GM12864 (cell line): Measurements from ENCODE around the gene FSIP1.

Source experiments
- DNase-seq: peaks from one replicate; pipeline ENCODE4 v3.0.0-alpha.2; 2011; ENCODE audit warnings: low read depth
- H3K4me3 ChIP-seq: 2 replicates; pipeline ENCODE4 v1.5.1; 2011; ENCODE audit warnings: mild to moderate bottlenecking, low read depth, low read length, control low read depth
- TF ChIP-seq, protein P1 (sequence below): IDR thresholded peaks from 2 replicates; pipeline ENCODE4 v1.5.1; 2011; ENCODE audit warnings: low read depth, mild to moderate bottlenecking, moderate library complexity, low read length, control low read depth, inconsistent platforms; ENCODE audit errors: missing control alignments

The FSIP1 gene

DNA sequence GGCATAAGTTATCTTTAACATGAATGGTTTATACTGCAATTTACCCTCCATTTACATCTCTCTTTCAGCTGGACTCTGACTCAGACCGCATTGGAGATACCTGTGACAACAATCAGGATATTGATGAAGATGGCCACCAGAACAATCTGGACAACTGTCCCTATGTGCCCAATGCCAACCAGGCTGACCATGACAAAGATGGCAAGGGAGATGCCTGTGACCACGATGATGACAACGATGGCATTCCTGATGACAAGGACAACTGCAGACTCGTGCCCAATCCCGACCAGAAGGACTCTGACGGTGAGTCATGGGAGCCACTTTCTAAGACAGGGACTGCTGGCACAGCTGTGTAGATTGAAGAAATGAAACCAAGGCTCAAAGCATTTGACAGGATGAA is 190.1 kb downstream of the FSIP1 start:
- DNase-seq = no peak
- TF ChIP-seq, protein P1, sequence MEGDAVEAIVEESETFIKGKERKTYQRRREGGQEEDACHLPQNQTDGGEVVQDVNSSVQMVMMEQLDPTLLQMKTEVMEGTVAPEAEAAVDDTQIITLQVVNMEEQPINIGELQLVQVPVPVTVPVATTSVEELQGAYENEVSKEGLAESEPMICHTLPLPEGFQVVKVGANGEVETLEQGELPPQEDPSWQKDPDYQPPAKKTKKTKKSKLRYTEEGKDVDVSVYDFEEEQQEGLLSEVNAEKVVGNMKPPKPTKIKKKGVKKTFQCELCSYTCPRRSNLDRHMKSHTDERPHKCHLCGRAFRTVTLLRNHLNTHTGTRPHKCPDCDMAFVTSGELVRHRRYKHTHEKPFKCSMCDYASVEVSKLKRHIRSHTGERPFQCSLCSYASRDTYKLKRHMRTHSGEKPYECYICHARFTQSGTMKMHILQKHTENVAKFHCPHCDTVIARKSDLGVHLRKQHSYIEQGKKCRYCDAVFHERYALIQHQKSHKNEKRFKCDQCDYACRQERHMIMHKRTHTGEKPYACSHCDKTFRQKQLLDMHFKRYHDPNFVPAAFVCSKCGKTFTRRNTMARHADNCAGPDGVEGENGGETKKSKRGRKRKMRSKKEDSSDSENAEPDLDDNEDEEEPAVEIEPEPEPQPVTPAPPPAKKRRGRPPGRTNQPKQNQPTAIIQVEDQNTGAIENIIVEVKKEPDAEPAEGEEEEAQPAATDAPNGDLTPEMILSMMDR = no peak
- no peak overlapping the region for H3K4me3 ChIP-seq

DNA sequence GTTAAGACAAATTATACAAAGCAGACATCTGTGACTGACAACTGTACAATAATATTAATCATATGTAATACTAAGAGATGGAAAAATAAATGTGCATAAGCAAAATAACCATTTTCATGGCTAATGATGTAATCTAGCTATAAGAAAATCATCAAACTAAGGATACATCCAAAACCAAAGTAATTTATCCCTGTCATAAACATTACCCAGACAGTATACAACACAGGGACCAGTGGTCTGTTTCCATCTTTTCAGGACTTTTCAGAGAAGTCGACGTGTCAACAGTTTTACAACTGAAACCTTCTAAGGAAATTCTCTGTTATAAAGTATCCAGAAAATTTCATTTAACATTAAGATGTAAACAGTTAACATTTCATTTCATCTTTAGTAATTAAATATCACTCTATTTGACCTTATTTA is 190.7 kb downstream of the FSIP1 start:
- DNase-seq = no peak
- TF ChIP-seq, protein P1 = no peak
- no peak overlapping the region for H3K4me3 ChIP-seq

DNA sequence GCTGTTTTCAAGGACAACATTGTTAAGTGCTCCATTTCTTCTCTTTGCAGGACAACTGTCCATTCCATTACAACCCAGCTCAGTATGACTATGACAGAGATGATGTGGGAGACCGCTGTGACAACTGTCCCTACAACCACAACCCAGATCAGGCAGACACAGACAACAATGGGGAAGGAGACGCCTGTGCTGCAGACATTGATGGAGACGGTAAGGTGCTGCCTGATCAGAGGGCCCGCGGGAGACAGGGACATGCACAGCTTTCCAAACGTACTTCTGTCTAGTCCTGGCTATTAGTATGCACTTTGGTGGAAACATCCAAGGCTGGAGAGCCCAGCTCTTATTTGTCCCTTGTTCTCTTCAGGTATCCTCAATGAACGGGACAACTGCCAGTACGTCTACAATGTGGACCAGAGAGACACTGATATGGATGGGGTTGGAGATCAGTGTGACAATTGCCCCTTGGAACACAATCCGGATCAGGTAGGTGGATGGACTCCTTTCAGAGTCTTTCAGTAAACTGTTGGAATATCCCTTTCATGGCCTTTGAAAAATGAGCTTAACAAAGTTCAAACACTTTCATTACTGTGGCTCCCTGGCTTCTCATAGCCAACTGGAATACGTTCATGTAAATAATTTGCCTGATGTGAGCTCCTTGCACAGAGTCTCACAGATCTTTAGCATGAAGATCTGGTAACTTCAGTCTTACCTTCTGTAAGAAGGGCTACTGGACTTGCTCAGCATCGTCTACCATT is 191.3 kb downstream of the FSIP1 start:
- DNase-seq = no peak
- TF ChIP-seq, protein P1 = no peak
- no peak overlapping the region for H3K4me3 ChIP-seq

DNA sequence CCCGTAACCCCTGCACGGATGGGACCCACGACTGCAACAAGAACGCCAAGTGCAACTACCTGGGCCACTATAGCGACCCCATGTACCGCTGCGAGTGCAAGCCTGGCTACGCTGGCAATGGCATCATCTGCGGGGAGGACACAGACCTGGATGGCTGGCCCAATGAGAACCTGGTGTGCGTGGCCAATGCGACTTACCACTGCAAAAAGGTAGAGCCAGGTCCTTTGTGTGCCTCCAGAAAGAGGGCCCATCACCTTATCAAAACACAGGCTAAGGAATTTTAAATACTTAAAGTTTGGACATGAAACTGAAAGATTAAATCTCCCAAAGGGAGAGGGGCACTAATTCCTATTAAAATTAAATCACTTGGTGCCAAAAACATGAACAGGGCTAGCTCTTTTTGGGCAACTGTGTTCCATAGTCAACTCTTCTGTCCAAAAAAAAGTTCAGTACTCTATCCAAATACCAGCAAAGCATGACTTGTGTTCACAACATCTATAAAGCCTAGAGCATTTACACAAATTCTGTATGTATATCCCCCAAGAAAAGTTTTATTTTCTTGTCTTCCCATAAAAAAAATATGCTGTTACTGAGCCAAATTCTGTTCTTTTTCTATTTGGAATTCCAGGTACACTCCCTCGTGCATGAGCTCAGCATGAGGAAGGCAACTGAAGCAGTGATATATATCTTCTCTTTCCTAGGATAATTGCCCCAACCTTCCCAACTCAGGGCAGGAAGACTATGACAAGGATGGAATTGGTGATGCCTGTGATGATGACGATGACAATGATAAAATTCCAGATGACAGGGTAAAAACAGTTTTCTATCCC is 192.6 kb downstream of the FSIP1 start:
- TF ChIP-seq, protein P1 = no peak
- no peak overlapping the region for H3K4me3 ChIP-seq
- DNase-seq = no peak

DNA sequence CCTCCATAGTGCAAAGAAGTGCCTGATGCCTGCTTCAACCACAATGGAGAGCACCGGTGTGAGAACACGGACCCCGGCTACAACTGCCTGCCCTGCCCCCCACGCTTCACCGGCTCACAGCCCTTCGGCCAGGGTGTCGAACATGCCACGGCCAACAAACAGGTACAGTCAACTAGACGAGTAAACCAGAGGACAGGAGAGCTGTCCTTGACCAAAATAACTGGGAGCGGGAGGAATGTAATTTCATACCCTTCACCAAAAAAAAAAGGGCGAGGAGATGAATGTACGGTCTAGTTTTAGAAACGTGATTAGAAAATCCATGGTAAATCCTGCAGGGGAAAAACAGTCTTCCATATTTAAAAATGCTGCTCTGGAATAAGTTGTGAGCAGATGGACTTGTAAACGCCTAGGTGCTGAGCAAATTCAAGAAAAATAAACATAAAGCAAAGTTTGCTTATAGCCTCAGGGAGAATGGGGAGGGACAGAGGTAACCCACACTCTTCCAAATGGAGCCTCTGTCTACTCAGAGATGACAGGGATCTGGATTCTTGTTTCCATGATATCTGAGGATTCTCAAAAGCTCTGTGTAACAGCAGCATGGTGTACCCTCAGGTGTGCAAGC is 193.3 kb downstream of the FSIP1 start:
- no peak for DNase-seq
- TF ChIP-seq, protein P1 = no peak
- H3K4me3 ChIP-seq = no peak overlapping the region

DNA sequence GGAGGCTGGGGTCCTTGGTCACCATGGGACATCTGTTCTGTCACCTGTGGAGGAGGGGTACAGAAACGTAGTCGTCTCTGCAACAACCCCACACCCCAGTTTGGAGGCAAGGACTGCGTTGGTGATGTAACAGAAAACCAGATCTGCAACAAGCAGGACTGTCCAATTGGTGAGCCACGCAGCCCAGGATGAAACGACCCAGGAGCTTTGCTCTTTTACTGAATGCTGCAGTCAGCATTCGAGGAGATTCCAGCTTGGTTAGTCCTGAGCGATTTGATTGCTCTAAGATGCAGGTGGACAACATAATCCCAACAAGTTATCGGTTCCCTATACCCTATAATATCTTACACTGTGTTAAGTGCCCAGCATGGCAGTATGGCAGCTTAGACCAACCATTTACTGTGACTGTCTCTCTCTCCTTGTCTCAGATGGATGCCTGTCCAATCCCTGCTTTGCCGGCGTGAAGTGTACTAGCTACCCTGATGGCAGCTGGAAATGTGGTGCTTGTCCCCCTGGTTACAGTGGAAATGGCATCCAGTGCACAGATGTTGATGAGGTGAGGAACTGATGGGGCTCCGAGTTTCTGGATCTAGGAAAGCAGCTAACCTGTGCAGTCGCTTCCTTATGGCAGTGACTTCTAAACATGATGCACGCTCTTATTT is 194.0 kb downstream of the FSIP1 start:
- TF ChIP-seq, protein P1 = no peak

More for the DNA sequence above, 194.0 kb downstream of the FSIP1 start:
- no peak overlapping the region for H3K4me3 ChIP-seq
- DNase-seq = no peak
